GM12891 (cell line): ENCODE results near the gene SYNM.

ENCODE experiments used
- POLR2AphosphoS5 ChIP-seq: IDR thresholded peaks from 2 replicates; pipeline ENCODE4 v1.6.1; 2011; ENCODE audit warnings: low read depth, low read length, control low read depth
- TAF1 ChIP-seq: IDR thresholded peaks from 2 replicates; pipeline ENCODE4 v1.6.1; 2011; ENCODE audit warnings: low read depth, low read length, control low read depth

DNA sequence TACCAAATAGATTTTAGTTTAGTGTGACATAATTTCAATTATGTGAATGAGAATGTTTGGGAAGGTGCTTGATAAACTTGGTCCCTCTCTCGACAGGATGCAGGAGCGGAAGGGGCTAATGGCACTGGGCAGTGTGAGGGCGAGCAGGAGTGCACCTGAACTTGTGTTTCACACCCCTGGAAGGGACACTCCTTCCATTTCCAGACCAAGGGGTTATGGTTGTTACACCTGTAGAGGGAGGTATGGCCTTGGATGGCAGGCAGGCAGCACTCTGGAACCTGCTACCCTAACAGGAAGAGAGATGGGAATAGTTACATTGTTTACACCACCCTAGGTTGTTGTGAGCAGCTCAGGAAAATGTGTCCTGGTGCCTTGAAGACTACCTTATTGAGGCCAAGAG lies 22.1 kb downstream of the SYNM start:
- TF ChIP-seq POLR2AphosphoS5 (no peak), TAF1 (no peak)
